T-helper 22 cell (primary cell): Measurements from ENCODE around the gene PLAAT4.
"Not testable (repeated sequence)": the region's sequence is repeated elsewhere in the genome, so short reads cannot be mapped to it uniquely, and the experiment has no call there.

Experiments used
- DNase-seq: peaks from one replicate; pipeline ENCODE4 v3.0.0-alpha.2; 2020; ENCODE audit warnings: low read depth

The PLAAT4 gene

GRCh38 chr11:63511048-63511748 lies 25.4 kb upstream of the PLAAT4 start:
- no peak for DNase-seq

GRCh38 chr11:63512816-63513215 lies 23.8 kb upstream of the PLAAT4 start:
- DNase-seq = no peak

GRCh38 chr11:63516109-63516508 lies 20.5 kb upstream of the PLAAT4 start:
- DNase-seq = no peak

- DNase-seq = no peak
These were observed 19.5 kb upstream of the PLAAT4 start for GRCh38 chr11:63517156-63517555.

GRCh38 chr11:63518548-63518947 lies 18.1 kb upstream of the PLAAT4 start:
- no peak for DNase-seq

GRCh38 chr11:63520606-63521170 lies 15.9 kb upstream of the PLAAT4 start:
- DNase-seq = no peak

GRCh38 chr11:63521896-63522295 lies 14.7 kb upstream of the PLAAT4 start:
- no peak for DNase-seq

- no peak for DNase-seq
These were observed 13.5 kb upstream of the PLAAT4 start for GRCh38 chr11:63523151-63523550.

GRCh38 chr11:63527667-63528066 lies 8.9 kb upstream of the PLAAT4 start:
- DNase-seq = no peak

GRCh38 chr11:63528156-63528555 lies 8.5 kb upstream of the PLAAT4 start:
- not testable (repeated sequence) for DNase-seq

GRCh38 chr11:63528729-63529278 lies 7.8 kb upstream of the PLAAT4 start:
- not testable (repeated sequence) for DNase-seq

GRCh38 chr11:63529373-63529772 lies 7.2 kb upstream of the PLAAT4 start:
- DNase-seq = not testable (repeated sequence)

- DNase-seq = no peak
These were observed 6.6 kb upstream of the PLAAT4 start for GRCh38 chr11:63530021-63530420.

GRCh38 chr11:63531074-63531792 lies 5.4 kb upstream of the PLAAT4 start:
- DNase-seq = peak; percentile 55

GRCh38 chr11:63532117-63532516 lies 4.5 kb upstream of the PLAAT4 start:
- no peak for DNase-seq

GRCh38 chr11:63532799-63533475 lies 3.7 kb upstream of the PLAAT4 start:
- no peak for DNase-seq

- no peak for DNase-seq
These were observed 2.5 kb upstream of the PLAAT4 start for GRCh38 chr11:63534076-63534475.

- no peak for DNase-seq
These were observed 1.6 kb upstream of the PLAAT4 start for GRCh38 chr11:63534895-63535461.

GRCh38 chr11:63535734-63536133 lies 874 bp upstream of the PLAAT4 start:
- no peak for DNase-seq

- no peak for DNase-seq
These were observed 889 bp downstream of the PLAAT4 start for GRCh38 chr11:63537293-63538101.

GRCh38 chr11:63542506-63542905 lies 5.9 kb downstream of the PLAAT4 start:
- DNase-seq = not testable (repeated sequence)
